Activated naive CD4-positive, alpha-beta T cell (primary cell): ENCODE data around the gene TSPAN18.

Experiments used
- DNase-seq, 4 experiments: peaks; one replicate each; lab custom pipeline; 2025; lab: John Stamatoyannopoulos, UW

Gene TSPAN18

GRCh38 chr11:44777209-44778194 lies 50.7 kb downstream of the TSPAN18 start:
- no peak for DNase-seq

- DNase-seq: no peak
Measured at GRCh38 chr11:44778195-44779100, 51.7 kb downstream of the TSPAN18 start.

DNA sequence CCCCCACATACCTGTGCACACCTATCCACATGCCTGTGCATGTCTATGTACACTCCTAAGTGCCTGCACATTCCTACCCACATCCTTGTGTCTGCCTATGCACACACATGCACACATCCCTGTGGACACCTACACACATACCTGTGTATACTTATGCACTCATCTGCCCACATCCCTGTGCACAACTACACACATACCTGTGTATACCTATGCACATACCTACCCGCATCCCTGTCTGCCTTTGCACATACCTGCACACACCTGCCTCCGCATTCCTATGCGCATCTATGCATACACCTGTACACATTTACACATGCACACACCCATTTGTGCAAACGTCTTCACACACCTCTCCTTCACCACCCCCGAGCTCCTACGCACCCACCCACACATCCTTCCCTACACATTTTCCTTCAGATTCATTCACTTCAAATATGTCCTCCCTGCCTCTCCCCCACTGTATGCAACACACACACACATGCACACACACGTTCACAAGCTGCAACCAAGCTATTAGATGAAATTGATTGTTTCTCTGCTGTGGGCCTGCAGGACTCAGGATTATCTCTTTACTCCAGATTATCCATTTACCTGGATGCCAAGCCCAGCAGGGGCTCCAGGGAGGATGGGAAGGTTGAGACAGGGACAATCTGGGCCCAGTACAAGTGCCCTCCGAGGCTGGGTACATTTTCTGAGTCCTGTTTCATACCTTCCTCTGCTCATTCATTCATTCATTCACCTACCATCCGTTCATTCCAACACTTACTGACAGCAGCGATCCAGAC lies 53.2 kb downstream of the TSPAN18 start:
- DNase-seq: no peak

DNA sequence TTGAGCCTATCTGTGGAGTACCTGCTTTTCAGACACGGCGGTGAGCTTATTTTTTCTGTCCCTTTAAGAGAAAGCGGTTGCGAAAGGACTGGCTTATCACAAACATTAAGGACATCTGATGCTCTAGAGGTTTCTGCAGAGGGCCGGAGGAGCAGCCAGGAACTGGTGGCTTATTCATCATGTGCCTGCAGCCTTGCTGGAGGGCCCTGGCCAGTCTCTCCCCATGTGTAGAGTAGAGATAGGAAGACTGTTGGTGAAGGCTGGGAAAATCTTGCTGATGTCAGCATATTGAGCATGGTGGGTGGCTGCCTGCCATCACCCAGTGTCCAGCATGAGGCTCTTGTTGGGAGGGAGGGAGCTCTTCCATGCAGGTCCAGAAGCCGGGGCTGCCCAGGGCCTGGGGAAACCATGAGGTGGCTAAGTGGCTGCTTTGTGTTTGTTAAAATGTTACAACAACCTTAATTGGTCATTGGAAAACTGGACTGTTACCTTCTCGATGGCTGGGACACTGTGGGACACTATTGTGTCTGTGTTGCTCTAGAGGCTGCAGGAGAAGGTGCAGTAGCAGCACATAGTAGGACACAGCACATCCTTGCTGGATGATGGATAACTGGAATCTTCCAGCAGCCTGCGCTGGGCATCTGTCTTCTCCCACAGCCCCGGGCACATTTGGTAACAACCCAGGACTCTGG lies 54.3 kb downstream of the TSPAN18 start:
- no peak for DNase-seq

DNA sequence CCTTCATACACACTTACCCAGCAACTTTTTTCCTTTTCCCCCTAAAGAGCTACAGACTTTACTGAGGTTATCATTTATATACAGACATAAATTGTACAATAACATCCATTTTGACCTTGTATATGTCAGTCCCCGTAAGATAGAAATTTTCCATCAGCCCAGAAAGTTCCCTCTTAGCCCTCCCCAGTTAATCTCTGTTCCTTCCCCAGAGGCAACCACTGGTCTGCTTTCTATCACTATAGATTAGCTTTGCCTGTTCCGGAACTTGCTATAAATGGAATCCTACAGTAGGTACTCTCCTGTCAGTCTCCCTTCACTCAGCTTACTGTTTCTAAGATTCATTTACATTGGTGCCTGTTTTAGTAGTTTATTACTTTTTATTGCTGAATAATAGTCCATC lies 54.9 kb downstream of the TSPAN18 start:
- no peak for DNase-seq

GRCh38 chr11:44782478-44782877 lies 55.7 kb downstream of the TSPAN18 start:
- no peak for DNase-seq

DNA sequence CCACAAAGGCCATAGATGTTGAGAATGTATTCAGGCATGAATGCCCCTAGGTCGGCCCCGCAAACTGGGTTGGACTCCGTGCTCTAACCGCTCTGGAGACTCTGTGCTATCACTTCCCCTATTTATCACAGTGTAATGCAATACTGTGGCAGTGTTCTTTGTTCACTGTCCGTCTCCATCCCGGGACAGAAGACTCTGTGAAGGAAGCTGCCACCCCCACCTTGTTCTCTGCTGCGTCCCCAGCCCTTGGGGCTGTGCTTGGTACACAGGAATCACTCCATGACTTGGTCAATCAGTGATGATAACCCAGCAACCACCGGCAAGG lies 57.6 kb downstream of the TSPAN18 start:
- DNase-seq: no peak

GRCh38 chr11:44784851-44785250 lies 58.1 kb downstream of the TSPAN18 start:
- no peak for DNase-seq

DNA sequence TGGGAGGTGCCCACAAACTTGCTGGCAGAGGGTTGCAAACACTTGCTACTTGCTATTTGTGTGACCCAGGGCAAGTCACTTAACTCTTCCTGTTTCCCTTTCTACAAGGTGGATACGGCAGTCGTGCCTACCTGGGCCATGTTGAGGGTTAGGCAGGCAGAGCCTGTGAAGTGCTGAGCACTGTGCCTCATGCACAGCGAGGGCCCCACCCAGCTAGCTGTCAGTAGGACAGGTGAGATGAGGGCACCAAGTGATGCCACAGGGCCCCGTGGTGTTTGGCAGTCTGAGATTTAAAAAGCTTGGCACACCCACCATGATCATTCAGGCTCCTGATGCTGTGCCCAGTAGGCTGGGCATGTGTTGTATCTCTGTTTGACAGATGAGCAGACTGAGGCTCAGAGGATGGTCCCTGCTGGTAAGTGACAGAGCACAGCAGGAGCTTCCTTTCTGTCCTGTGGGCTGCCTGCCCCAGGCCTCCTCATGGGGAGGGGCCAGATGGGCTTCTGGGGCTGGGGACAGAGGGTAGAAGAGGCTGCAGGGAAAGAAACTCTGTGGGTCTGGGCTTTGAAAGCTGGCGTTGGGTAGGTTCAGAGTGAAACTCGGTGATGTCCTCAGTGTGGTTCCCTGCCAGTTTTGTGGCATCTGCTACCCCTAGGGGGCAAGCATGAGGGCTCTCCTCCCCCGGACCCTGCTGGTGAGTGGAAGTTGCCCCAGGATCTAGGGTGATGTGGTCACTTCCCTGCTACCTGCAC lies 59.3 kb downstream of the TSPAN18 start:
- no peak for DNase-seq

DNA sequence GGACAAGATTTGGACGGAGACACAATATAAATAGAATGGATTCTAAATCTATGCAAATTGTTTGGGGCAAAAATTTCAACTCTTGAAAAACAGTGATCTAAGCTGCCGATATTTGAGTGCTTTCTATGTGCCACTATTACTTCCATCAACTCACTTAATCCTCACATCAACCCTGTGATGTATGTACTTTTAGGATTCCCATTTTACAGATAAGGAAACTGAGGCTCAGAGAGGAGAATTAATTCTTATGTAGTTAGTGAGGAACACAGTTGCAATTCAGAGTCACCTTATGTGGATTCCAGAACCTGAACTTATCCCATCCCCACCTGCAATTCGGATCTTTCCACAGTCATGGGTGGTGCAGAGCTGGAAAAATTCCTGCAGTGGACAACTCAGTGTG lies 60.3 kb downstream of the TSPAN18 start:
- DNase-seq: no peak

- no peak for DNase-seq
Measured at GRCh38 chr11:44787981-44788380, 61.2 kb downstream of the TSPAN18 start.

- no peak for DNase-seq
Measured at GRCh38 chr11:44788536-44789261, 61.9 kb downstream of the TSPAN18 start.

DNA sequence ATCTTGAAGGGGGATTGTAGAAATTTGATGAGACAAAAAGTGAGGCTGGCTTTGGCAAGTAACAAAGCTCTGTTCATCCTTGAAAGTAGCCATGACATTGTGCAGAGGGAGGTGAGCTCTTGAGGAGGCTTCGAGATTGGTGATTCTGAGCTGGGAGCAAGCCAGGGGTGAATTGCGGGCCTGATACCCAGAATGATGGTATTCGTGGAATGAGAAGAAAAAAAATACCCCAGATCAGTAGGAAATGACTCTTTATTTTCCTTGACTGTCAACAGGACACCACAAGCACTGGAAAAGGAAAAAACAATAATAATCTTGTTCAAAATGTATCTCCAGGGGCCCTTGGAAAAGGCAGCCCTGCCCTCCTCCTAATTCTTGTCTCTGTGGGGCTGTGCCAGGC lies 62.7 kb downstream of the TSPAN18 start:
- no peak for DNase-seq

- no peak for DNase-seq
Measured at GRCh38 chr11:44790211-44790610, 63.4 kb downstream of the TSPAN18 start.

GRCh38 chr11:44791316-44791925 lies 64.7 kb downstream of the TSPAN18 start:
- DNase-seq: no peak

DNA sequence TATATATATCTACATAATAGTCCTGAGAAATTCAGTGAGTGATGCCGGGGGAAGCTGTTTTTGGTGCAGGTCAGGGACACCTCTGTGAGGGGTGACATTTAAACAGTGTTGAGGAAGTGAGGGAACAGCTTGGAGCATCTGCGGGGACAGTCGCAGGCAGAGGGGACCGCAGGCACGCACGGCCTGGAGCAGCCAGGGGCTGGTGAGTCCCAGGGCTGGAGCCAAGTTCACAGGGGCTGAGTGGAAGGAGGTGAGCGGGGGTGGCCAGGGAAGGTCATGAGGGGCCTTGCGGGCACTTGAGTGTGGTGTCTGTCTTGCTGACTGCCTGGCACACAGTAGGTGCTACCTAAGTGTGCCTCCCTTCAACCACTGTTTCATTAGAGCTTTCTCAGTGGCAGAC lies 65.4 kb downstream of the TSPAN18 start:
- DNase-seq: no peak

DNA sequence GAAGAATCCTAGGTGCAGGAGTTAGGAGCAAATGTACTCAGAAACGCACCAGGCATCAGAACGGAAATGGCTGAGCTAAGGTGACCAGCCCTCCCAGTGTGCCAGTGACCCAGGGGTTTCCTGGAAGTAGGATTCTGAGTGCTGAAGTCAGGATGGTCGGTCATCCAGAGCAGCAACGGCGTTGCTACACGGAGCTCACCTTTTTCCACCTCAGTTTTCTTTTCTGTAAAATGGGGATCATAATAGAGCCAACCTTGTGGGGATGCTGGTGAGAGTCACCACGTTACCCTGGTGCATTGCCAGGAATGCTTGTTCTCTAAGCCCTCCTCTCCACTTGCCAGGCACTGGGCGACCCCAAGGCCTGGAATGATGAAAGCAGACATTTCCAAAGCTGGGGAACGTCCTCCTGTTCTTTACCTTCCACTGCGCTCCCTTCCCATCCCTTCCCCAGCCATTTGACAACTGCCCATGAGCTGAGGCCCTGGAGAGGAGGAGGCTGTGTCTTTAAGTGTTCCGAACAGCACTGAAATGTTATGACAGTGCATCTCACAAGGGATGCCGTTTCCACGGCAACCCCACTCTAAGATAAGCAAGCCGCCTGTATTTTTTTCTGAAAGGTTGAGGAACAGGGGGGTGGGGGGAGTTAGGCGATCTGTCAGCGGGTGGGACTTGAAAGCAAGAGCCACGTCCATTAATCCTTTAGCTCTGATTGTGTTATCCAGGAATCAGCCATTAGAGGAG lies 66.8 kb downstream of the TSPAN18 start:
- no peak for DNase-seq

- no peak for DNase-seq
Measured at GRCh38 chr11:44795803-44796535, 69.2 kb downstream of the TSPAN18 start.
